ENCODE results near the gene YBEY.

Gene YBEY

DNA sequence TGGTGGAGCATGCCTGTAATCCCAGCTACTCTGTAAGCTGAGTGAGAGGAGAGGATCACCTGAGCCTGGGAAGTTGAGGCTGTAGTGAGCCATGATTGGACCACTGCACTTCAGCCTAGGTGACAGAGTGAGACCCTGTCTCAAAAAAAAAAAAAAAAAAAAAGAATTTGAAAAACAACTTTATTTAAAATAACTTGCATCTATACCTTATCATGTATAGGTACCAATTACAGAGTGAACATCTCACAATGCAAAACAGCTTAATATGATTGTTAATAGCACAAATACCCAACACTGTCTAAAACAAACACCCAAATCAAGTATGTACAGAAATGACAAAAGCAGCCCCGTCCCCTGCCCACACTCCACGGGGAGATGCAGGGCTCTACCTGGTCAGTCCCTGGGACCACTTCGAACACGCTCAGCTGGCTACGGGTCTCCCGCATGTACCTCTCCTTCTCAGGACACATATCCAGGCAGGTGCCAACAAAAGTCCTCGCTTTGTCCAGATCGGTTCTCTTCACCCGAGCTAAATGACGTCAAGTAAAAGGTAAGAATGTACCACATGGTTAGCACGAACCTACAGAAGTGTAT lies 11.2 kb upstream of the YBEY start:
- Histone ChIP-seq H4K20me1 (ENCODE audit: insufficient read depth, low read length) (peaks cover 7% of the 10 kb centered on the region; the same call in 1 of the 2 replicates), H3K9ac (ENCODE audit: low read depth, low read length) (no peak overlapping the region), H3K9me3 (ENCODE audit: insufficient read depth, low read length, severe bottlenecking) (no peaks in the 10 kb centered on the region), H3K4me2 (ENCODE audit: insufficient read depth, low read length) (no peak overlapping the region), H3K27me3 (ENCODE audit: insufficient read depth, low read length, poor library complexity) (no peaks in the 10 kb centered on the region), H2AFZ (ENCODE audit: low read depth, low read length) (no peak overlapping the region), H3K36me3 (ENCODE audit: insufficient read depth, low read length) (peaks cover 91% of the 10 kb centered on the region), H3K4me1 (ENCODE audit: insufficient read depth, low read length) (no peaks in the 10 kb centered on the region), H3K79me2 (ENCODE audit: insufficient read depth, low read length) (peaks cover 13% of the 10 kb centered on the region), H3K27ac (ENCODE audit: low read length) (no peak overlapping the region), H3K4me3 (ENCODE audit: low read depth in 1 of 2, low read length in 2 of 2) (no peak overlapping the region)
- DNase-seq (no peak), ATAC-seq (ENCODE audit: insufficient read depth, low read depth) (no peak)
- TF ChIP-seq, protein P1, sequence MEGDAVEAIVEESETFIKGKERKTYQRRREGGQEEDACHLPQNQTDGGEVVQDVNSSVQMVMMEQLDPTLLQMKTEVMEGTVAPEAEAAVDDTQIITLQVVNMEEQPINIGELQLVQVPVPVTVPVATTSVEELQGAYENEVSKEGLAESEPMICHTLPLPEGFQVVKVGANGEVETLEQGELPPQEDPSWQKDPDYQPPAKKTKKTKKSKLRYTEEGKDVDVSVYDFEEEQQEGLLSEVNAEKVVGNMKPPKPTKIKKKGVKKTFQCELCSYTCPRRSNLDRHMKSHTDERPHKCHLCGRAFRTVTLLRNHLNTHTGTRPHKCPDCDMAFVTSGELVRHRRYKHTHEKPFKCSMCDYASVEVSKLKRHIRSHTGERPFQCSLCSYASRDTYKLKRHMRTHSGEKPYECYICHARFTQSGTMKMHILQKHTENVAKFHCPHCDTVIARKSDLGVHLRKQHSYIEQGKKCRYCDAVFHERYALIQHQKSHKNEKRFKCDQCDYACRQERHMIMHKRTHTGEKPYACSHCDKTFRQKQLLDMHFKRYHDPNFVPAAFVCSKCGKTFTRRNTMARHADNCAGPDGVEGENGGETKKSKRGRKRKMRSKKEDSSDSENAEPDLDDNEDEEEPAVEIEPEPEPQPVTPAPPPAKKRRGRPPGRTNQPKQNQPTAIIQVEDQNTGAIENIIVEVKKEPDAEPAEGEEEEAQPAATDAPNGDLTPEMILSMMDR (IDR thresholded peaks at IDR 0.05; ENCODE audit: borderline replicate concordance, extremely low read depth, low read length, poor library complexity, severe bottlenecking) = no peak
- TF ChIP-seq EZH2 (IDR thresholded peaks at IDR 0.05; ENCODE audit: borderline replicate concordance, low read depth, low read length, severe bottlenecking) = no peak

DNA sequence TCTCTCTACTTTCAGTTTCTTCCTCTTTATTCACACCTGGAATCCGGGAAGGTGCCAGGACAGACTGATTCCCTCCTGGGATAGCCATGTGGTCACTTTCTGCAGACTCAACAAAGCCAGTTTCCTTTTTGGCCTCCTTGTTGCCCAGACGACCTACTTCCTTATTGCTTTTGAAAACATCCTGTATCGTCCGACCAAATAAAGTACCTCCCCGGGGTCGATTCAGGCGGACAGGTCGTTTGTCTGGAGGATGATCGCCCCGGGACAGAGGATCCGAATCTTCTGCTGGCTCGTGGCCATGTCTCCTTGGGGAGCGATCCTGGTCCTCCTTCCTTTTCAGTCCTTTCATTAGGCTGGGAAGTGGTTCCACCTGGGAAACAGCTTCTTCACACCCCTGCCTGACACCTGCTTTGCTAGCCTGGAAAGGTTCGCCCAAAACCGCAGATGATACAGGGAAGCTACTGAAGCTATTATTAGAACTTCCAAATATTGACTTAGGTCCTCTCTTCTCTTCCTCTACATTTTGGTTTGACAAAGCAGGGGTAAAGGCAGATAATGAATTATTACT lies 2.0 kb upstream of the YBEY start:
- TF ChIP-seq, protein P1 (IDR thresholded peaks at IDR 0.05; ENCODE audit: borderline replicate concordance, extremely low read depth, low read length, poor library complexity, severe bottlenecking) = no peak
- TF ChIP-seq EZH2 (IDR thresholded peaks at IDR 0.05; ENCODE audit: borderline replicate concordance, low read depth, low read length, severe bottlenecking) = no peak
- Histone ChIP-seq H3K27me3 (ENCODE audit: insufficient read depth, low read length, poor library complexity) (no peaks in the 10 kb centered on the region), H3K79me2 (ENCODE audit: insufficient read depth, low read length) (peaks cover 80% of the 10 kb centered on the region)

DNA sequence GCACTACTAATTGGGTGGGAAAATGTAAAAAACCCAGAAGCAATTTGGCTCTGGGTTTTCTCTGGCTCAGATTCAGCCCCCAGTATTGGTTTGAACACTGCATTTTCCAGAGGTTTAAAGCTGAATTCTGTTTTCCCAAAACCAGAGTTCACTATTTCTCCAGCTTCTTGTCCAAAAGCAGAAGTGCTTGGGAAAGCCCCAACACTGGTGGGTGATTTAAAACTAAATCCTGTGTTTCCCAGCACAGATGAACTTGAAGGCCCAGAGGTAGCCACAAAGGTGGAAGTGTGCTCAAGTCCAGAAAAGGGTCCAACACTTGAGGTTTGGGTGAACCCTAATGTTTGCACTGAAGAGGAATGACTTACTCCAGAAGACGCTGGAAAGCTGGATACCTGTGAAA lies 1.4 kb upstream of the YBEY start:
- Histone ChIP-seq H3K79me2 (ENCODE audit: insufficient read depth, low read length) (peaks cover 75% of the 10 kb centered on the region), H4K20me1 (ENCODE audit: insufficient read depth, low read length) (peaks cover 20% of the 10 kb centered on the region; the same call in 1 of the 2 replicates), H2AFZ (ENCODE audit: low read depth, low read length) (no peak overlapping the region), H3K4me1 (ENCODE audit: insufficient read depth, low read length) (peaks cover 50% of the 10 kb centered on the region), H3K27ac (ENCODE audit: low read length) (peak overlapping the region; percentile 81), H3K9ac (ENCODE audit: low read depth, low read length) (peak overlapping the region; percentile 98), H3K4me3 (ENCODE audit: low read depth in 1 of 2, low read length in 2 of 2) (peak overlapping the region; percentile 42 to 80), H3K4me2 (ENCODE audit: insufficient read depth, low read length) (peak overlapping the region; percentile 85), H3K9me3 (ENCODE audit: insufficient read depth, low read length, severe bottlenecking) (no peaks in the 10 kb centered on the region), H3K36me3 (ENCODE audit: insufficient read depth, low read length) (peaks cover 35% of the 10 kb centered on the region), H3K27me3 (ENCODE audit: insufficient read depth, low read length, poor library complexity) (no peaks in the 10 kb centered on the region)
- no peak for ATAC-seq (ENCODE audit: insufficient read depth, low read depth)
- DNase-seq = no peak
- TF ChIP-seq, protein P1 (IDR thresholded peaks at IDR 0.05; ENCODE audit: borderline replicate concordance, extremely low read depth, low read length, poor library complexity, severe bottlenecking) = no peak
- TF ChIP-seq EZH2 (IDR thresholded peaks at IDR 0.05; ENCODE audit: borderline replicate concordance, low read depth, low read length, severe bottlenecking) = no peak

More for the DNA sequence above, 2.0 kb upstream of the YBEY start:
- Histone ChIP-seq H4K20me1 (ENCODE audit: insufficient read depth, low read length) (peaks cover 25% of the 10 kb centered on the region; the same call in 1 of the 2 replicates), H3K4me2 (ENCODE audit: insufficient read depth, low read length) (peak overlapping the region; percentile 85), H3K4me3 (ENCODE audit: low read depth in 1 of 2, low read length in 2 of 2) (peak overlapping the region in 1 of 2 experiments; percentile 80; a peak in 3 of 4 replicates), H3K4me1 (ENCODE audit: insufficient read depth, low read length) (peaks cover 50% of the 10 kb centered on the region), H3K36me3 (ENCODE audit: insufficient read depth, low read length) (peaks cover 41% of the 10 kb centered on the region), H2AFZ (ENCODE audit: low read depth, low read length) (no peak overlapping the region), H3K9me3 (ENCODE audit: insufficient read depth, low read length, severe bottlenecking) (no peaks in the 10 kb centered on the region), H3K9ac (ENCODE audit: low read depth, low read length) (peak overlapping the region; percentile 98), H3K27ac (ENCODE audit: low read length) (peak overlapping the region; percentile 37)
- no peak for DNase-seq
- no peak for ATAC-seq (ENCODE audit: insufficient read depth, low read depth)
